ENCODE data around the gene PSPN.
"Not testable (repeated sequence)": the region's sequence is repeated elsewhere in the genome, so short reads cannot be mapped to it uniquely, and the experiment has no call there.

Gene PSPN

GRCh38 chr19:6373096-6373812 is 2.5 kb downstream of the PSPN start:
- peak; percentile 100 for DNase-seq

GRCh38 chr19:6372594-6373095 is 3.1 kb downstream of the PSPN start, which contains the start of gene ALKBH7:
Gene ALKBH7, plus strand, starts transcription at chr19:6372794. Its CDS starts 27 bp downstream, at chr19:6372821.
- DNase-seq, result peak; percentile 98

- no peak for DNase-seq
Observed at GRCh38 chr19:6364353-6364752, 11.4 kb downstream of the PSPN start.

- DNase-seq, result peak; percentile 68
Observed at GRCh38 chr19:6362351-6362801, 13.4 kb downstream of the PSPN start.

- DNase-seq, result no peak
Observed at GRCh38 chr19:6362027-6362350, 13.7 kb downstream of the PSPN start.

GRCh38 chr19:6360857-6361216 is 14.9 kb downstream of the PSPN start:
- DNase-seq, result not testable (repeated sequence)

GRCh38 chr19:6360445-6360844 is 15.3 kb downstream of the PSPN start:
- not testable (repeated sequence) for DNase-seq

- no peak for DNase-seq
Observed at GRCh38 chr19:6359568-6360341, 16.0 kb downstream of the PSPN start.

- DNase-seq, result no peak
Observed at GRCh38 chr19:6358003-6358402, 17.7 kb downstream of the PSPN start.

- no peak for DNase-seq
Observed at GRCh38 chr19:6357174-6357573, 18.6 kb downstream of the PSPN start.

GRCh38 chr19:6355321-6356040 is 20.3 kb downstream of the PSPN start:
- DNase-seq, result not testable (repeated sequence)

- DNase-seq, result no peak
Observed at GRCh38 chr19:6354098-6354674, 21.5 kb downstream of the PSPN start.

- DNase-seq, result no peak
Observed at GRCh38 chr19:6352381-6353165, 23.2 kb downstream of the PSPN start.

- no peak for DNase-seq
Observed at GRCh38 chr19:6350688-6351087, 25.0 kb downstream of the PSPN start.

GRCh38 chr19:6349271-6349670 is 26.5 kb downstream of the PSPN start:
- not testable (repeated sequence) for DNase-seq

GRCh38 chr19:6343462-6343861 is 32.3 kb downstream of the PSPN start:
- DNase-seq, result no peak

GRCh38 chr19:6340493-6341201 is 35.1 kb downstream of the PSPN start:
- no peak for DNase-seq

GRCh38 chr19:6334490-6335285 is 41.0 kb downstream of the PSPN start:
- DNase-seq, result no peak

- DNase-seq, result no peak
Observed at GRCh38 chr19:6333439-6333838, 42.3 kb downstream of the PSPN start, which contains the start of gene ACER1. Gene ACER1, minus strand, starts transcription at chr19:6333612. Its CDS starts 61 bp downstream, at chr19:6333551.

GRCh38 chr19:6326815-6327214 is 48.9 kb downstream of the PSPN start:
- no peak for DNase-seq

GRCh38 chr19:6325614-6326013 is 50.1 kb downstream of the PSPN start:
- DNase-seq, result no peak
